GM03348 (cell line): Measurements from ENCODE around the gene ARID4A.
"Not testable (repeated sequence)": the region's sequence is repeated elsewhere in the genome, so short reads cannot be mapped to it uniquely, and the experiment has no call there.

ENCODE experiments used
- DNase-seq: peaks from one replicate; pipeline ENCODE4 v3.0.0; 2012; ENCODE audit warnings: low spot score

Gene ARID4A

DNA sequence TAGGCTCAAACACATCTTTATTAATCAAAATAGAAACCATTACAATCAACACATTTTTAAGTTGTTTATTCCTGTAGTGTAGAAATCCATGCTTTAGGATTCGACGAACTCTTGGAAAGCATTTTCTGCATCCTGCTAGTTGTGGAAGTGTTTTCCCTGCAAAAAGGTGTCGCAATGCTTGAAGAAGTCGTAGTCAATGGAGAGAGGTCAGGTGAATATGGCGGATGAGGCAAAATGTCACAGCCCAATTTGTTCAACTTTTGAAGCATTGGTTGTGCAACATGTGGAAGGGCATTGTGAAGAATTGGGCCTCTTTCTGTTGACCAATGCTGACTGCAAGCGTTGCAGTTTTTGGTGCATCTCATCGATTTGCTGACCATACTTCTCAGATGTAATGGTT, 4.2 kb upstream of the ARID4A start:
- no peak for DNase-seq

DNA sequence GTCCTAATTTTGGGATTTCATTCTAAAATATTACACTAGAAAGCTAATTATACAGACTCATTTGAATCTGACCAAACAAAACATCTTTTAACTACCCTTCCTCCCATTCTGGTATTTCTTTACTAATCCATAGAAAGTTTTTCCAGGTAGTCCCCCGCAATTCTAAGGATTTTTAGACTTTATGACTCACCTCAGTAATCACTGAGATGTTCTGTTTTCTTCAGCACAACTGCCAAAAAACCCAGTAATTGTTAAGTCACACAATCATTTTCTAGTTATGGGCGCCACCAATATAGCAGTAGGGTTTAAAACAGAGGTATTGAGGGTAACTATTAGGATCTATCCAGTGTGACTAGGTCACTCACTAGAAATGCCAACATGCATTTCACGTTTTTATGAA, 1.6 kb upstream of the ARID4A start:
- no peak for DNase-seq

DNA sequence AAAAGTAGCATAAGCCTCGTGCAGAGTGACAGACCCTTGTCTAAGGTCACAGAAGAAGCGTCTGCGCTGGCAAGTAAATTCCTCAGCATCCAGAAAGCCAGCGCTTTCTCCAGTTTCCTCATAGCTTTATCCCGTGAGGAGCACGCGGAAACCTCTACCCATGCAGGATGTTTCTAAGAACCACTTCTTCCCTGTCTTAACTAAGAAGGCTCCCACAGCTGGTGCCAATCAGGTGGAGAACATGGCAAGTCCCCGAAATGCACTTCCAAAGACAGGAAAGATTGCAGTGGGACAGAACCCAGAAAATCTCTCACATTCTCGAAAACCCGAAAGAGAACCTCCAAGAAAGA, 968 bp upstream of the ARID4A start:
- peak; percentile 12 for DNase-seq

DNA sequence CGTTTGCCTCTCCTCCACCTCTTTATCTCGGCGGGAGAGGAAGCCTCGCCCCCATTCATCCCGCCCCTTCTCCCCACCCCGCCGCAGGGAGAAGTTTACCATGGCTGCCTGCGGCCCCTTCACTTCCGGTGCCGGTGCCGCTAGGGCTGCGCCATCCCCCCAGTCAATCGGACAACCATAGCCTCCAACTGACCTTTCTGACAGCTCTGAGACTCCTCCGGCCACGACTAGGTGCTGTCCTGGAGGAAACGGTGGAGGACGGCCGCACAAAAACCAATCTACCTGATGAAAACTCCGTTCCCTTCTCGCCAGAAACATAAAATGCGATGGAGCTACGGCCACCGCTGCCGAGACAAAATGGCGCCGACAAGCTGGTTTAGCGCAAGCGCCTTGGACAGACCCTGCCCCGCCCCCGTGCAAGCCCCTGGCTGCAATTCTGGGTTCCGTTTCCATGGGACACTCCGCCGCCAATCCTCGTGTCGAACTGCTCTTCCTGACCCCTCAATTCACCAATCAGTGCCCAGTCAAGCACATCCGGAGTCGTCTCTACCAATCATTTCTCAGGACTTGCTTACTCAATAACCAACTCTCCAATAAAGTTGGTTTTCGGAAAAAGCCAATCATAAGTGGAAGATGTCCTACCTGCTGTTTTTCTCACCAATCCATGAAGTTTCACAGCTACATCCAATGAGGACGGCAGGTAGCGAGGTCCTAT, 436 bp upstream of the ARID4A start:
- peak; percentile 98 for DNase-seq

DNA sequence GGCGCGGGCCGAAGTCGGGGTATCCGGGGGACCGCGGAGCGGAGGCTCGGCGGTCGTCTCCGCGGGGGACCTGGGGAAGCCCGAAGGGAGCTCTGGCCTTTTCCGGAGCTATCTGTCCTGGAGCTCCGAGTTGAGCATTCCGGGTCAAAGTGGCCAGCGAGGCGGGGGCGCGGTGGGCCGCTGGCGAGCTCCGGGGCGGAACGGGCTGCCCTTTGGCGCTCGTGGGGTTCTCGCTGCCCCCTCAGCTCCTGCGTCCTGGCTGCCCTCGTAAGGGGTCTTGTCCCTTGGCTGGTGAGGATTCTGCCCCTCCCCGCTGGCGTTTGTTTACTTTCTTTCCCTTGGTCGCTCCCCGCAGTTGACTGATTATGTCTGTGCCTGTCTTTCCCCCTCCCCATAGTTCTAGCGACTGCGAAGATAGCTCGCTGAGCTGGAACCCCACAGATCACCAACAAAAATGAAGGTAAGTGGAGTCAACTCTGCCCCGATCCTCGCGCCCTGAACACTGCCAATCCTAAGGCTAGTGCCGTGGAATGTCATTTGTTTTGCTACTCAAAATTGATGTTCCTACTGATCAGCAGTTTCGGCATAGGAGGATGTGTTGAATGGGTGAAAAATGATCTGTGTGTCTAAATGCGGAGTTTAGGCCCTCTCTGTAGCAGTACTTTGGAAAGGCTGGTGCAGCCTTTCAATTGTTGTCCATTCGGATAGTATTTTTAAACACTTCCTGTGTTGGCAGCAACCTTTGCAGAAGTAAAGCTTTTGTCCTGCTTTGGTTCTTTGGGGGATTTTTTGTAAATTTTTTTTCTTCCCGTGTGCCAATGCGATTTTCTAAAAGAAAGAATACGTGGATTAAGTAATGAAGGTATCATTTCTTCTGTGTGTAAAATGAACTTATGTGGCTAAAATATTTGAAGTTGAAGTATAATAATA, 1.3 kb downstream of the ARID4A start:
- peak; percentile 9 for DNase-seq

DNA sequence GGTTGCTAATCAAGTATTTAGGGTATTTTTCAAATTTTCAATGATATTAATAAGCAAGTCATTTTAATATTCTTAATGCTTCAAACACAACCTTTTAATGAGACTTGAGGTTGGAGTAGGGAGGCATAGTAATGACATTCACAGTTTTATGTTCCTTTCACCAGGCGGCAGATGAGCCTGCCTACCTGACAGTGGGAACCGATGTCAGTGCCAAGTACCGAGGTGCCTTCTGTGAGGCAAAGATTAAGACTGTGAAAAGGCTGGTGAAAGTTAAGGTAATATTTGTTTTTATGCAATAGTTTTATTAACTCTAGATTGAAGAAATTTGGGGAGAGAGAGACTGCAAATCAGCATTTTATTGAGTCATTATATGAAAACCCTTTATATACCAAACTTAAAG, 3.1 kb downstream of the ARID4A start:
- no peak for DNase-seq

GRCh38 chr14:58305730-58306129, 7.4 kb downstream of the ARID4A start:
- no peak for DNase-seq

GRCh38 chr14:58307597-58308316, 9.4 kb downstream of the ARID4A start:
- DNase-seq = no peak

GRCh38 chr14:58309086-58309485, 10.7 kb downstream of the ARID4A start:
- no peak for DNase-seq

DNA sequence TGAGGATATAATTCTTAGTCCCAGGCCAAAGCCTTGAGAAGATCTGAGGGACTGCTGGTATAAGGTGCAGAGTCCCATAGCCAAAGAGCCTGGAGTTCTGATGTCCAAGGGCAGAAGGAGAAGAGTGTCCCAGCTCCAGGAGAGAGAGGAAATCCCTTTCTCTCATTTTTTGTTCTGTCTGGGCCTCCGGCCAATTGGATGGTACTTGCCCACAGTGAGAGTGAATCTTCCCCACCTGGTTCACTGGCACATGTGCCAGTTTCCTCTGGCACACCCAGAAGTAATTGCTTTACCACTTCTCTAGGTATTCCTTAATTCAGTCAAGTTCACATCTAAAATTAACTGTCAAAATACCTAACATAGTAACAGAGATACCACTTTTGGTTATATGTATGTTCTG, 15.3 kb downstream of the ARID4A start:
- no peak for DNase-seq

DNA sequence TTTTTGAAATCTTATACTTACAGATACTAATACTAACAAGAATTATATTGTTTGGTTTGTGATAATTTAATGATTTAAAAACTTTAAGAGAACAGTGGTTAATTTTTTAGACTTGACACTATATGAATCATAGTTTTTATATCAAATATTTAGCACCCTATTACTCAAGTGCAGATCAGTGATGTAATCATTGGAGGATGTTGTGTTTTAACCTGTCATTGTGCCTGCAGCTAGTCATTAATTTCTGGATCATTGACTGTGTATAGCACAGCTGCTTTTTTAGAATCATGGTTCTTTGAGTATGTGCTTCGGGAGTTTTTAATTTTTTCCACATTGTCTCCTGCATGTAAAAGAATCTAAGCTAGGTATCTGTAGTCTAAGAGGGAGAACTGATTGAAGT, 17.3 kb downstream of the ARID4A start:
- peak; percentile 30 for DNase-seq

DNA sequence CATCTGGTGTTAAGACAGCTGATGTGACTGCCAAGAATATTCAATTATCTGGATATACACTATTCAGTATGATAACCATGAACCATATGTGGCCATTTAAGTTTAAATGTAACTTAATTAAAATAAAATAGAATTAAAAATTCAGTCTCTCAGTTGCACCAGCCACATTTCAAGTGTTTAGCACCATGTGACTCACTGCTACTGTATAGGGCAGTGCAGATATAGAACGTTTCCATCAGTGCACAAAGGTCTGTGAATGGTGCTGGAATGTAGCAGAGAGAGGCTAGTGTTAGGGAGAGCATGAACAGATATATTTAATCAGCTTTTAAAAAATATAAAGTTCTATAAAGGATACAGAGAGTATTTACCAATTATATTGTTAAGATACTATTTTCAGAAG, 28.7 kb downstream of the ARID4A start:
- DNase-seq = no peak

DNA sequence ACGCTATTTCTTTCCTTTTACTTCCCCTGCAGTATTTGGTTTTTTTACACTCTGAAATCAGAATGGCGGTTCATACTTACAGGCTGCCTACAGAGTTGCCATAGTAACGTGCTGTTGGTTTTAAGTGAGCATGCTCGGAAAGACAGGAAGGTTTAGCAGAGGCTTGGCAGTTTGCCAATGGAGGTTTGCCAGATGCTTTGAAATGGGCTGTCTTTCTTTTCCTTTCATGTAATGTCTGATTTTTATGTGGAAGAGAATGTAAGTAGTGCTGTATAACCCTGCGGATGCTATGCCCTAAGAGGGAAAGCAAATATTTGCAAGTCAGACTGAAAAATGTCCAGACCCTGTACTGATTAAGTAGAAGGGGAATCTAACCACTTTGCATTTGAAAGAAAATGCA, 32.8 kb downstream of the ARID4A start:
- DNase-seq = peak; percentile 75

GRCh38 chr14:58332561-58332960, 34.2 kb downstream of the ARID4A start:
- no peak for DNase-seq

- DNase-seq = not testable (repeated sequence)
Measured at GRCh38 chr14:58339666-58340065, 41.3 kb downstream of the ARID4A start.

- no peak for DNase-seq
Measured at GRCh38 chr14:58341152-58341748, 42.9 kb downstream of the ARID4A start.

DNA sequence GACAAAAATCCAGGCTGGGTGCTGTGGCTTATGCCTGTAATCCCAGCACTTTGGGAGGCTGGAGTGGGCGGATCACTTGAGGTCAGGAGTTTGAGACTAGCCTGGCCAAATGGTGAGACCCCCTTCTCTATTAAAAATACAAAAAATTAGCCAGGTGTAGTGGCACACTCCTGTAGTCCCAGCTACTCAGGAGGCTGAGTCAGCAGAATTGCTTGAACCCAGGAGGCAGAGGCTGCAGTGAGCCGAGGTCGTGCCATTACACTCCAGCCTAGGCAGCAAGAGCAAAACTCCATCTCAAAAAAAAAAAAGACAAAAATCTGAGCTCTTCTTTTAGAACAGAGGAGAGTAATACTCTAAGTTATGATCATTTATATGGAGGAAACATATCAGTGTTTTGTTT, 45.2 kb downstream of the ARID4A start:
- not testable (repeated sequence) for DNase-seq

- DNase-seq = no peak
Measured at GRCh38 chr14:58353516-58354299, 55.4 kb downstream of the ARID4A start.

DNA sequence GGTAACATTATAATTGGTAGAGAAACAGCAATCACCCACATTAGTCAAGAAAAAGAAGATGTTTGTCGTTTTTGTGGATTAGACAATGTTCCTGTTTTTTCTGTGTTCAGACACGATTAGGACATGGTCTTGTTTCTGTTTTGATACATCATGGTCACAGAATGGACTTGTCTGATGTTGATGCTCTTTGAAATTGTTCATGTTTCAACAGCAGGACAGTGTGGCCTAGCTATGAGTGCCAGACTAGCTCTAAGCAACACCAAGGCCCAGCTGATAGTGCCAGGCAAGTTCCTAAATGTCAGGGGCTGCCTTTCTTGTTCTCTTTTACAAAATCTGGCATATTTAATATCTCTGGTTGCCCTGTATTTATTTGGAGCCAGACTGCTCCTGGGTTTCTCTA, 56.5 kb downstream of the ARID4A start:
- DNase-seq = no peak

DNA sequence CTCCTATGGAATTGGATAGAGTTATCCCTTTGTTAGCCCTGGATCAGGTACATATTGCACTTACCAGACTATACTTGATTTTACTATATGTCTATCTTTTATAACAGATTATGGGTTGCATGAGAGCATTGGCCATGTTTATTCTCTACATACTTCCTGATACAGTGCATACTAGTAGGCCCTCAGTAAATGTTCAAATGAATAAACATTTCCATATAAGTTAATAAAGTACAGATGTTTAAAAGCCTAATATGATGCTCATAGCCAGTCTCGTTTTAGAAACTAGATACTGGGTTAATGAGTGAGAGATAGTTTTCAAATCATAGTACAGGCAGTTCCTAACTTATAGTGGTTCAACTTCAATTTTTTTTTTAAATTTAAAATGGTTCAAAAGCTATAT, 57.9 kb downstream of the ARID4A start:
- DNase-seq = no peak

DNA sequence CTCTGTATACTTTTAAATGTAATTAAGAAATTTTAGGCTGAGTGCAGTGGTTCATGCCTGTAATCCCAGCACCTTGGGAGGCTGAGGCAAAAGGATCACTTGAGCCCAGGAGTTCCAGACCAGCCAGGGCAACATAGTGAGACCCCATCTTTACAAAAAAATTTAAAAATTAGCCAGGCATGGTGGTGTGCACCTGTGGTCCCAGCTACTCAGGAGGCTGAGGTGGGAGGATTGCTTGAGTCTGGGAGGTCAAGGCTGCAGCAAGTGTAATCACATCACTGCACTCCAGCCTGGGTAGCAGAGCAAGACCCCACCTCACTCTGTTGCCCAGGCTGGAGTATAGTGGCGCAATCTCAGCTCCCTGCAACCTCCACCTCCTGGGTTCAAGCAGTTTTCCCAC, 63.9 kb downstream of the ARID4A start:
- not testable (repeated sequence) for DNase-seq
